Right atrium auricular region (tissue), 2 donors: ENCODE data around the gene TGM5. TPM values are rescaled to one million over a fixed set of nuclear protein-coding genes. Genes with fewer than 3 reads are reported as not detected.
"Not testable (repeated sequence)": the region's sequence is repeated elsewhere in the genome, so short reads cannot be mapped to it uniquely, and the experiment has no call there.

Experiments
- DNase-seq: peaks from one replicate; pipeline ENCODE4 v3.0.0-alpha.2; 2019; ENCODE audit warnings: low spot score
- H3K27ac ChIP-seq, 2 donors: fragments of 200-600 bp; sonication (generic); 1 replicate in 1 of 2; 2 replicates in 1 of 2; pipeline ENCODE4 v1.5.1; 2016 to 2019
- H3K27me3 ChIP-seq, 2 donors: fragments of 200-600 bp; sonication (generic); one replicate each; pipeline versions ENCODE4 v1.5.1 to v1.6.0; 2017 to 2019
- H3K36me3 ChIP-seq: fragments of 200-600 bp; sonication (generic); one replicate; pipeline ENCODE4 v1.5.1; 2016
- H3K4me1 ChIP-seq, 2 donors: fragments of 200-600 bp; sonication (generic); one replicate each; pipeline versions ENCODE4 v1.5.1 to v1.6.0; 2017 to 2019
- H3K4me3 ChIP-seq, 2 donors: fragments of 200-600 bp; sonication (generic); 1 replicate in 1 of 2; 2 replicates in 1 of 2; pipeline ENCODE4 v1.5.1; 2017 to 2019; ENCODE audit warnings: mild to moderate bottlenecking in 1 of 2, moderate library complexity in 1 of 2
- H3K9me3 ChIP-seq, 2 donors: fragments of 200-600 bp; sonication (generic); one replicate each; pipeline ENCODE4 v1.5.1; 2019
- total RNA-seq, 2 donors: library from RNA; depleted of rRNA; stranded (reverse); fragments of >200 nt; gene quantifications; one replicate each; pipeline ENCODE4 v1.1.0, GENCODE V29; 2016
- TF ChIP-seq, protein P1 (sequence below), 2 donors: fragments of 200-600 bp; sonication (generic); IDR thresholded peaks; one replicate each; pipeline ENCODE4 v1.5.1; 2019; ENCODE audit warnings: antibody characterized with exemption in 2 of 2

TGM5 gene
- total RNA-seq, 2 donors from 2014 or later, result 0.15 TPM; not detected in 1

DNA sequence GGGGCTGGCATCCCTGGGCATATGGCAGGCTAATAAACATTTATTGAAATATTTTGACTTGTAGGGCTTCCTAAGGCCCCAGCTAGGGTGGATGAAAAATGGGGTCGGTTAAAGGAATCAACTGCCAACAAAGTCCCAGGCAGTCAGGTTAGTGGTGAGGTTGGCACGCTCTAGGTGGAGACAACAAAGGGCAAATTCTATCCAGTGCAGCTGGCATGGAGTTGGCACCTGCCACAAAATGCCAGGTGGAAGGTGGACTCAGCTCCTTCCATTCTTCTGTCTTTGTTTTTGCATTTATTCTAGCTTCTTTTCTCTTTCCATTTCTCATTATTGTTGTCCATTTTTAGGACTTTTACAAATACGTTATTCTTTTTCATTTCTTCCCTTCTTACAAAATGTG, 32.7 kb upstream of the TGM5 start:
- H3K27ac ChIP-seq, result no peak overlapping the region
- no peak for DNase-seq
- H3K4me1 ChIP-seq, result no peaks in the 10 kb centered on the region
- H3K9me3 ChIP-seq, result no peaks in the 10 kb centered on the region
- no peak overlapping the region for H3K4me3 ChIP-seq
- H3K27me3 ChIP-seq, result peaks cover 0 to 2% of the 10 kb centered on the region in 2 donors
- no peaks in the 10 kb centered on the region for H3K36me3 ChIP-seq
- TF ChIP-seq, protein P1, sequence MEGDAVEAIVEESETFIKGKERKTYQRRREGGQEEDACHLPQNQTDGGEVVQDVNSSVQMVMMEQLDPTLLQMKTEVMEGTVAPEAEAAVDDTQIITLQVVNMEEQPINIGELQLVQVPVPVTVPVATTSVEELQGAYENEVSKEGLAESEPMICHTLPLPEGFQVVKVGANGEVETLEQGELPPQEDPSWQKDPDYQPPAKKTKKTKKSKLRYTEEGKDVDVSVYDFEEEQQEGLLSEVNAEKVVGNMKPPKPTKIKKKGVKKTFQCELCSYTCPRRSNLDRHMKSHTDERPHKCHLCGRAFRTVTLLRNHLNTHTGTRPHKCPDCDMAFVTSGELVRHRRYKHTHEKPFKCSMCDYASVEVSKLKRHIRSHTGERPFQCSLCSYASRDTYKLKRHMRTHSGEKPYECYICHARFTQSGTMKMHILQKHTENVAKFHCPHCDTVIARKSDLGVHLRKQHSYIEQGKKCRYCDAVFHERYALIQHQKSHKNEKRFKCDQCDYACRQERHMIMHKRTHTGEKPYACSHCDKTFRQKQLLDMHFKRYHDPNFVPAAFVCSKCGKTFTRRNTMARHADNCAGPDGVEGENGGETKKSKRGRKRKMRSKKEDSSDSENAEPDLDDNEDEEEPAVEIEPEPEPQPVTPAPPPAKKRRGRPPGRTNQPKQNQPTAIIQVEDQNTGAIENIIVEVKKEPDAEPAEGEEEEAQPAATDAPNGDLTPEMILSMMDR (IDR thresholded peaks at IDR 0.05), result no peak

DNA sequence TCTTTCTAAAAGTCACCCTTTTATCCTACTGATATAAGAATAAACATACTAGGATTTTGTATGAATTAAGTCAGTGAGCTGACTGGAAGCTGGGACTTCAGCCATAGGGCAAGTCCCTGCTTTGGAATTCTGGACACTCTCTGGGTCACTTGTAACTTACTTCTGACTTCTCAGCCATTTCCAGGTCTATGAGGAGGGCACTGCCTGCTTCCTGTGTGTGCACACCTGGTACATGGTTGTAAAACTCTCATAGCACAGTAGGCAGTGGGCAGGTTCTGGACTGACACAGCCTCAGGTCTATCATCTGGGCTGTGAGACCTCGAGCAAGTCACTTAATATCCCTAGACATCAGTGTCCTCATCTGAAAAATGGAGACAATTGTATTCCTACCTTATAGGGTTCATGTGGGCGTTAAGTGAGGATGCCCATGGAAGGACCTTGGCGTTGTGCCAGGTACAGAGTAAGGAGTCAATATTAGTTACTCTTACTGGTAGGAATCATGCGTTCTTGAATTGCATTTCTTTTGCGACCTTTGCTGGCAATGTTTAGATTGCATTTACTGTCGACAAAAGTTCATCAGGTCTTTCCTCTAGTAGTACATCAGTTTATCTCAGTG, 27.5 kb upstream of the TGM5 start:
- Histone ChIP-seq H3K36me3 (no peaks in the 10 kb centered on the region), H3K4me3 (no peak overlapping the region), H3K27ac (no peak overlapping the region), H3K27me3 (peaks cover 0 to 2% of the 10 kb centered on the region in 2 donors), H3K9me3 (no peaks in the 10 kb centered on the region), H3K4me1 (no peaks in the 10 kb centered on the region)
- TF ChIP-seq, protein P1 (IDR thresholded peaks at IDR 0.05), result no peak
- no peak for DNase-seq

DNA sequence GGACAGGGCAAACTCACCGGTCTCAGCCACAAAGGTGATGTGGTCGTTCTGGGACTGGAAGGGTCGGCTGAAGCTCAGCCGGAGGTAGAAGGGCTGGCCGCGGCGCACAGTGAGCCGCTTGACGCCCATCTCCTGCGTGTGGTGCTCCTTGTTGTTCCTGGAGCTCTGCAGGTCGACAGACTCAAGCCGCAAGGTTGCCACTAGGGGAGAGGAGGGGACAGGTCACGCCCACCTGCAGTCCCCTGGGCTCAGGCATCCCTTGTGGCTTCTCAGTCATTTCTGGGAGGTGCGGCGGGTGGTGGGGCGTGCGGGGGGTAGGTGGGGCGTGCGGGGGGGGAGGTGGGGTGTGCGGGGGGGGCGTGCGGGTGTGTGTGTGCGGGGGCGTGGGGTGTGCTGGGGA, 26.7 kb upstream of the TGM5 start:
- TF ChIP-seq, protein P1 (IDR thresholded peaks at IDR 0.05), result no peak
- DNase-seq, result no peak
- Histone ChIP-seq H3K4me1 (no peaks in the 10 kb centered on the region), H3K27me3 (peaks cover 0 to 2% of the 10 kb centered on the region in 2 donors), H3K36me3 (no peaks in the 10 kb centered on the region), H3K27ac (no peak overlapping the region), H3K4me3 (no peak overlapping the region), H3K9me3 (no peaks in the 10 kb centered on the region)

DNA sequence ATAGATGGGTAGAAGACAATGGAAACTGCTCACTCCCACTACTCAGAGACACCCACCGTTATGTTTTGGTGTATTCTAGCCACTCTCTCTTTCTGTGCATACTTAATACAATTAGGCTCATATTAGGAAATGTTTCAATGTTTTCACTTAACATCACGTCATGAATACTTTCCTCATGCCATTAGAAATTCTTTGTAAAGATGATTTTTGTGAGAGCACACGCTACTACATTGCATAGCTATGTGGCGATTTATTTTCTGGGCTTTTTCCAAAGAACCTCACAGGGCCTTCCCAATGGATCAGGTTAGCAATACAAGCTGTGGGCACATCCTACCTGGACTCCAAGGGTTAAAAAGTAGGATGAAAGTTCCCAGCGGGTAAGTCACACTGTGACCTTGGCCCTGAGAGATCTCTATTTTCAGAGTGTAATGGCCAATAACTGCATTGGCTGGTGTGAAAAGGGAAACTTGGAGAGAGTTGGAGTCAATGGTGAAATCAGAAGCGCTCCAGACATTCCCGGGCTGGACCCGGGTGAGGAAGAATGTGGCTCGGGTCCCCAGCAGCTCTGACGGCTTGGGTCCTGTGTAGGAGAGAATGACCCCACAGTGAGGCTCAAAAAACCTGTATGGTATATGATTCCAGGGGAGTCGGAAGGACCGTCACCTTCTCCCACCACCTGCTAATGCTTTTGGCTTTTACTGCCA, 25.8 kb upstream of the TGM5 start:
- H3K36me3 ChIP-seq, result no peaks in the 10 kb centered on the region
- no peaks in the 10 kb centered on the region for H3K4me1 ChIP-seq
- no peak overlapping the region for H3K4me3 ChIP-seq
- DNase-seq, result no peak
- TF ChIP-seq, protein P1 (IDR thresholded peaks at IDR 0.05), result no peak
- H3K27me3 ChIP-seq, result peaks cover 0 to 2% of the 10 kb centered on the region in 2 donors
- H3K9me3 ChIP-seq, result no peaks in the 10 kb centered on the region
- no peak overlapping the region for H3K27ac ChIP-seq

DNA sequence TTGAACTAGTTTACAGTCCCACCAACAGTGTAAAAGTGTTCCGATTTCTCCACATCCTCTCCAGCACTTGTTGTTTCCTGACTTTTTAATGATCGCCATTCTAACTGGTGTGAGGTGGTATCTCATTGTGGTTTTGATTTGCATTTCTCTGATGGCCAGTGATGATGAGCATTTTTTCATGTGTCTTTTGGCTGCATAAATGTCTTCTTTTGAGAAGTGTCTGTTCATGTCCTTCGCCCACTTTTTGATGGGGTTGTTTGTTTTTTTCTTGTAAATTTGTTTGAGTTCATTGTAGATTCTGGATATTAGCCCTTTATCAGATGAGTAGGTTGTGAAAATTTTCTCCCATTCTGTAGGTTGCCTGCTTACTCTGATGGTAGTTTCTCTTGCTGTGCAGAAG, 22.9 kb upstream of the TGM5 start:
- H3K27ac ChIP-seq, H3K4me1 ChIP-seq, H3K36me3 ChIP-seq, H3K27me3 ChIP-seq, H3K4me3 ChIP-seq, H3K9me3 ChIP-seq, DNase-seq: not testable (repeated sequence)

DNA sequence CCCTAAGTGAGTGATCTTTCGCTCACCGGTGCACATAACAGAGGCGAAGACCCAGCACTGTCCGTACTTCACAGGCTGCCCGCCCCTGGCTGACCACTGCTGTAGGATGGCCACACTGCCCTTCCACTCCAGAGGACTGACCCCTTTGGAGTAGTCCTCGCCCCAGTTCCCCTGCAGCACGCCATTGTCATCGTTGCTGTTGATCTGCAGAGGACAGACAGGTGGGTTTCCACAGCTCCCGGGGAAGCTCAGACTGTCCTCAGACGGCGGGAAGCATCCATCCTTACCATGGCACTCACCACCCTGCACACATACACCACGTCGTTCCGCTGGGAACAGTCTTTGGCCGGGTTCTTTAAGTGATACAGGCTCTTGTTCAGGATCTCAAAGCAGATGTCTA, 20.5 kb upstream of the TGM5 start:
- no peak overlapping the region for H3K27ac ChIP-seq
- TF ChIP-seq, protein P1 (IDR thresholded peaks at IDR 0.05), result no peak
- H3K4me1 ChIP-seq, result no peaks in the 10 kb centered on the region
- H3K27me3 ChIP-seq, result no peaks in the 10 kb centered on the region
- peak; percentile 46 for DNase-seq
- no peaks in the 10 kb centered on the region for H3K9me3 ChIP-seq
- H3K36me3 ChIP-seq, result no peaks in the 10 kb centered on the region
- H3K4me3 ChIP-seq, result no peak overlapping the region
